Stomach (tissue), 4 donors: ENCODE measurements around the gene ARHGEF3.

Experiments
- CTCF ChIP-seq, 7 experiments: fragments of 450-650 bp in 4 of 7; fragments of 200-600 bp in 3 of 7; sonication (generic) in 3 of 7; IDR thresholded peaks; one replicate each; pipeline ENCODE4 v1.5.1; 2016 to 2019; ENCODE audit warnings: antibody characterized with exemption in 7 of 7, control low read depth in 2 of 7, mild to moderate bottlenecking in 1 of 7
- EP300 ChIP-seq: sonication (generic); formaldehyde crosslinking; IDR thresholded peaks from one replicate; pipeline ENCODE4 v1.6.1; 2017; ENCODE audit warnings: antibody characterized with exemption
- POLR2AphosphoS5 ChIP-seq, 3 donors: sonication (generic); formaldehyde crosslinking; IDR thresholded peaks; one replicate each; pipeline ENCODE4 v1.6.1; 2016; ENCODE audit warnings: antibody characterized with exemption in 3 of 3

GRCh38 chr3:56769116-56769707, 32.5 kb downstream of the ARHGEF3 start:
- TF ChIP-seq POLR2AphosphoS5 (IDR thresholded peaks at IDR 0.05) (no peak), CTCF (IDR thresholded peaks at IDR 0.05) (no peak), EP300 (no peak)
